GM18858 (cell line): ENCODE measurements around the gene MYO6.

ENCODE experiments used
- ATAC-seq: cut with Tn5 transposase; IDR thresholded peaks from one replicate; pipeline ENCODE4 v1.9.1; 2021; ENCODE audit not compliant: unreplicated experiment

MYO6 gene

DNA sequence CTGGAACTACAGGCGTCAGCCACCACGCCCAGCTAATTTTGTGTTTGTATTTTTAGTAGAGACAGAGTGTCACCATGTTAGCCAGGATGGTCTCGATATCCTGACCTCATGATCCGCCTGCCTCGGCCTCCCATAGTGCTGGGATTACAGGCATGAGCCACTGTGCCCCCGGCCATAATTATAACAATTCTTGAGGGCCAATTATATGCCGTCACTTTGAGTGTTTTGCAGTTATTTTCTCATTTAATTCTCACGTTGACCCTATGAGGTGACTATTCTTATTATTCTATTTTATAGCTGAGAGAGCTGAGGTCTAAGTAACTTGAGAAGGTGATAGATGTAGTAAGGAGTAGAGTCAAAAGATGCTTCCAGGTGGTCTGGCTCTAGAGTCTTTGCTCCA lies 13.0 kb downstream of the MYO6 start:
- no peak for ATAC-seq

DNA sequence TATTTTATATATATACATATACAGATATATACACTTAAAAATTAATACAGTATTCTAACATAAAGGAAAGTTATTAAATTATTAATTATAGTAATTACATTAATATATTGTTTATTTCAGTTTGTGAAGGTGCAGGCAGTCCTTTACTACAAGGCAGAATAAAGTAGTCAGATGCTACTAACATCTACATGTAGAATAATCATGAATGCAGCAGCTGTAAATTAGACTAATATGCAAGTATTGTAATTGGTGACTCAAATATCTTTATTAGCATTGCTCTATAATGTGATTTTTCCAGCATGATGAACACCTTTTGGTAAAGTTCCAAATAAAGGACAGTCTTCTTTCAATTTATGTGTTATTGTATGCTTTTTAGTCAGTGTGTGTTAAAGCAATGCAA lies 17.3 kb downstream of the MYO6 start:
- no peak for ATAC-seq

DNA sequence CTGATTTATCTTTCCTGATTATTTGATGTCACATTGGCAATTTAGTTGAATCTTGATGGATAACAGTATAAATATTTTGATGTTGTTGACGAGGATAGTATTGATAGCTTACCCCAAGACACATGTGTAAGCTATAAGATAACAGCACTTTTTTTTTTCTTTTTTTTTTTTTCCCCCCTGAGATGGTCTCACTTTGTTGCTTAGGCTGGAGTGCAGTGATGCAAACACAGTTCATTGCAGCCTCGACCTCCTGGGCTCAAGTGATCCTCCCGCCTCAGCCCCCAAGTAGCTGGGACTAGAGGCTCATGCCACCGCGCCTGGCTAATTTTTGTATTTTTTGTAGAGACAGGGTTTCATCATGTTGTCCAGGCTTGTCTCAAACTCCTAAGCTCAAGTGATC lies 21.8 kb downstream of the MYO6 start:
- no peak for ATAC-seq

DNA sequence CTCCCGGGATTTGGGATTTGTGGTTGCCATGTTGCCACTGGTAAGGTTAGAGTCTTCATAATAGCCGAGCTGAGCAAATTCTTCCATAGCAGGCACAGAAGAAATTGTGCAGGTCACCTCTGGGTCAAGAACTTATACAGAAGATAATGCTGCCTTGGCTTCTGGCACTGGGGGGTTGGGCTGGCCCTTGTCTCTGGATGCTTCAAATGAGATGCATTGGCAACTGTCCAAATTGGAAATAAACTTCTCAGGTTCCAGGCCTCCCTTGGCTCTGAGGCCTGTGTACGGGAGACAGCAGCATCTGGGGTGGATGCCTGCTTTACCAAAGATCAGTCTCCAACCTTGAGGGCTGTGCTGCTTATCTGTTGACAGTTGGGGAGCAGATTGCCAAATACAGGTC lies 26.2 kb downstream of the MYO6 start:
- ATAC-seq, result no peak

DNA sequence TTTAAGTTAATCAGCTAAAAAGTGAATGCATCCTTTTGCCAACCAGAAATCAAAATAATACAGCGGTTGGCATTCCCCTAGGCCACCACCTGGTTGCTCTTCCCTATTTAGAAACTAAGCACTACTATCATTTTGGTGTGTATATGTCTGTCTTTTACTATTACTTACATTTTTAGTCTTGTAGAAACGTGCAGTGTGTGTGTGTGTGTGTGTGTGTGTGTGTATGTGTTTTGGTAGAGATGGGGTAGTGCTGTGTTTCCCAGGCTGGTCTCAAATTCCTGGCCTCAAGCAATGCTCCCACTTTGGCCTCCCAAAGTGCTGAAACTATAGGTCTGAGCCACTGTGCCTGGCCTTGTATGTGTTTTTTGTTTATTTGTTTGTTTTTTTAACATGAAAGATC lies 27.4 kb downstream of the MYO6 start:
- ATAC-seq, result no peak

DNA sequence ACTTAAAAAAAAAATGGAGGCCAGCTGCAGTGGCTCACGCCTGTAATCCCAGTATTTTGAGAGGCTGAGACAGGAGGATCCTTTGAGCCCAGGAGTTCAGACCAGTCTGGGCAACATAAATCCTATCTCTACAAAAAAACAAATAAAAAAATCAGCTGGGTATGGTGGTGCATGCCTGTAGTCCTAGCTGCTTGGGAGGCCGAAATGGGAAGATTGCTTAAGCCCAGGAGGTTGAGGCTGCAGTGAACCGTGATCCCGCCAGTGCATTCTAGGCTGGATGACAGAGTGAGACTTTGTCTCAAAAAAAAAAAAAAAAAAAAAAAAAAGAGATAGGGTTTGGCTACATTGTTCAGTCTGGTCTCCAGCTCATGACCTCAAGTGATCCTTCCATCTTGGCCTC lies 29.7 kb downstream of the MYO6 start:
- no peak for ATAC-seq

DNA sequence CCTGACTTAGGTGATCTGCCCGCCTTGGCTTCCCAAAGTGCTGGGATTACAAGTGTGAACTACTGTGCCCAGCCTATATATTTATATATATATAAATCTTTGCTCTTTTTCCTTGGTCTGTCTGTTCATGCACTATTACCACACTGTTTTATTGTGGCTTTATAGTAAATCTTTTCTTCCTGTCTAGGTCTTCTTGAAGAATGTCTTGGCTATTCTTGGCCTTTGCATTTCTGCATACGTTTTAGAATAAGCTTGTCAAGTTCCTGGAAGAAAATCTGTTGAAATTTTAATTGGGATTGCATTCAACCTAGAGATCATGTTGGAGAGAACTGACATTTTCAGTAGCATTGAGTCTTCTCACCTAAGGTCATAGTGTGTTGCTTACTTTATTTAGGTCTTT lies 37.1 kb downstream of the MYO6 start:
- ATAC-seq, result no peak

DNA sequence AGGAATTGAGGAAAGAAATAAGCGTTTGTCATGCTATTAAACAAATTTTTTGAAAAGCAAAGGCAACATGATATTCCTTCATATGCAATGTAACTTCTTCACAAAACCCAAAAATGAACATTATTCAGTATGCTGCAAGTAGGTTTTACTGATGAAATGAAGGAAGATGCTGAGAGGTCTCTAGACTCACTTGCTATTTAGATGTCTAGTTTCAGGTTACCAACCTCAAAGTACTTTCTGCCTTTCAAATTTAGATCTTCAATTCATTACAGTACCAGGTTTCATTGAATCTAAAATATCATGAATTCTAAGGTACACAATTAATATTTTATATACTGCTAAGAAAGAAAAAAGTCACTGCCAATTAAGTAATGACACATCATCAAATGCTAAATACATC lies 39.9 kb downstream of the MYO6 start:
- no peak for ATAC-seq

DNA sequence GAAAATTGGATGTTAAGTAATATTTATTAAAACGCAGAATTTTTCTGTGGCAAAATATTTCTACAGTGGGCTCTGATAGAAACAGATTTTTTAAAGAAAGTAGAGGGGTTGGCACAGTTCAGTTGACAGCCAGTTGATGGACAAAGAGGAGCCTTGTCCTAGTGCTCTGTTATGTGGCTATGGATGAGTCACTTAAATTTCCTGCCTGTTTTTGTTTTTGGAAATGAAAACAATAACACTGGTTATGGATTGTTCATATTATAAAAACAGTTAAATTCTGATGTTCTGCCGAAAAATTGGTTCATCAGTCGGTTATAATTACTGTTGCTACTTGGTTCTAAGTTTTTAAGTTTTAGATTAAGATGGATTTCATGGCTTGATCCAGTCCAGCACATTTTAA lies 42.8 kb downstream of the MYO6 start:
- no peak for ATAC-seq

DNA sequence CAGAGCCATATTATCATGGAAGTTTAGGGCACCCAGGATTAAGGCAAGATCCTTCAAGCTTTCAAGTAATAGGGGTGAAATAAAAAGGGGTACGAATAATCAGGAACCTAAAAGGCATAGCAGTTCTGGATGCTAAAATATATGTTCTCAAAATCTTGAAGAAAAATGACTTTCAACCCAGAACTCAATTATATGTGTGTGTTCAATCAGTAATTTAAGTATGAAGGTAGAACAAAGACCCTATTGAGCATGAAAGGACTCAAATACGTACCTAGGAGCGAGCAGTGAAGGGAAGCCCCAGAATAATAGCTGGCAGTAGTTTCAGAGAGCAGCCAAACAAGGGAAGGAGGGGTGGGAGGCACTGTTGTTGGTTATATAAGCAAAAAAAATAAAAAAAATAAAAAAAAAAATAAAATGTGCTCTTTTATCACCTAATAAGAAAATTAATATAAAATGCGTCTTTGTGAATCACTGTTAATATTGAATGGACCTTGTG lies 45.4 kb downstream of the MYO6 start:
- ATAC-seq, result no peak

DNA sequence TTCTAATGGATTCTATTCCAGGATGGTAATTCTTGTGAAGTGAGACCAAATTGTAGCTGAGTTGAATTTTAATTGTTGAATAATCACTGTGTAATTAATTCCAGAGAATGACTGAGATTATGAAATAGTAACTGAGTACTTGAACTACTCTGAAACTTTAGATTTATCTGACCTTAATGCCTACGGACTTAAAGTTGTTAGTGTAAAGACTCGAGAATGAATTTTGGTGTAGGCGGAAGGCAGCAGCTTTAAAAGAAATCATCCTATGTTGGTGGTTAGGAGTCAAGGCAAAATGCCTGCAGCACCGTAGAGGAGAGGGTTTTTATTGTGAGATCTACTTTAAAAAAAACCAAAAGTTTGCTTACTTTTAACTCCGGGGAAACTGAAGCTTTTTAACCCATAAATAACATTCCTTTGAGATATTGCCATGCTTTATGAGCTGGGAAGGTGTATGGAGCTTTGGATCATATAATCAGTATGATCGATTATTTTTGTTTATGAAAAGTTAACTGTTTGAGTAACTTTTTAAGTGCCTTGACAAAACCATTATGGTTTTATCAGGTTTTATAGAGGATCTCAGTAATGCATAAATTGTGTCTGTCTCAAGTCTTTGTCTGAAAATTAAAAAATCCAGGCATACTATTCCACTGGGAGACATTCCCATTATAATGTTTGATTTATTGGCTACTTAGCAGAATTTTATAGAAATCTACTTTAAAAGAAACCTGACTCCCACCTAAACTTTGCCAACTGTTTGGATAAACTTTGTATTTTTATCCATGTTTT lies 46.1 kb downstream of the MYO6 start:
- no peak for ATAC-seq

DNA sequence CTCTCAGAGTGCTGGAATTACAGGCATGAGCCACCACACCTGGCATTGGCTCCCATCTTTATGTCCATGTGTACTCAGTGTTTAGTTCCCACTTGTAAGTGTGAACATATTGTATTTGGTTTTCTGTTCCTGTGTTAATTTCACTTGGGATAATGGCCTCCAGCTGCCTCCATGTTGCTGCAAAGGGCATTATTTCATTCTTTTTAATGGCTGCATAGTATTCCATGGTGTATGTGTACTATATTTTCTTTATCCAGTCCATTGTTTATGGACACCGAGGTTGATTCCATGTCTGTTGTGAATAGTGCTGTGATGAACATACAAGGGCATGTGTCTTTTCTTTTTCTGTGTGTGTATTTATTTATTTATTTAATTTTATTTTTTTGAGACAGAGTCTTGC lies 47.7 kb downstream of the MYO6 start:
- ATAC-seq, result no peak

DNA sequence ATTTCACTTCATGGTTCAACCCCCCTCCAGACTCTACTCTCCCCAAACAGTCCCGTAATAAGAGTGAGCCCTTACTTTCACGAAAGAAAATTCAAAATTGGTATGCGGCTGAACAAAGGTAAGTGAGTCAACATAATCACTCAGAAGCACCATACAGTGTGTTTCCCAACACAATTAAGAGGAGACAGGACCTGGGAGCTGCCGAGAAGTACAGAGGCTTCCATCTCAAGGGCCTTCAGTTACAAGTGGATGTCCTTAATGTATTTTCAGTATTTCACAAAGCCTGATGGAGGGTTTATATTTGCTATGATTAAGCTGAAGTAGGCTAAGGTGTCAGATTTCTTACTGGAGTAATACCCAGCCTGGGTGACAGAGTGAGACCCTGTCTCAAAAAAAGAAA lies 51.1 kb downstream of the MYO6 start:
- no peak for ATAC-seq

DNA sequence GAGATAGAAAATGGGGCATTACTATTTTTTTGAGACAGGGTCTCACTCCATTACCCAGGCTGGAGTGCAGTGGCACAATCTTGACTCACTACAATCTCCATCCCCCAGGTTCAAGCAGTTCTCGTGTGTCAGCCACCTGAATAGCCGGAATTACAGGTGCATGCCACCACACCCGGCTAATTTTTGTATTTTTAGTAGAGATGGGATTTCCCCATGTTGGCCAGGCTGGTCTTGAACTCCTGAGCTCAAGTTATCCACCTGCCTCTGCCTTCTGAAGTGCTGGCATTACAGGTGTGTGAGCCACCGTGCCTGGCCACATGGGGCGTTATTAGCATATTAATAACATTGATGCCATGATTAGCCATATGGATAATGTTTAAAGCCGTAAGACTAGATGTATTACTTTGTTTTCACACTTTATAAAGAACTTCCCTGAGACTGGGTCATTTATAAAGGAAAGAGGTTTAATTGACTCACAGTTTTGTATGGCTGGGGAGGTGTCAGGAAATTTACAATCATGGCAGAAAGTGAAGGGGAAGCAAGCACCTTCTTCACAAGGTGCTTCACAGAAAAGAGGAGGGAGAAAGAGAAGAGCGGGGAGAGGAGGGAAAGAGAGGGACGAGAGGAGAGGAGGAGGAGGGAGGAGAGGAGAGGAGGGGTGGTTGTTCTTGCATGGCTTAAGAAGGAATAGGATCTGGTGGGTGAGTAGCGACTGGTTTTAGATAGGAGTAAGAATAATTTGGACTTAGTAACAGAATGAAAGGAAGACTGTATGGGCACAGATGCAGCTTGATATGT lies 51.9 kb downstream of the MYO6 start:
- ATAC-seq, result no peak

DNA sequence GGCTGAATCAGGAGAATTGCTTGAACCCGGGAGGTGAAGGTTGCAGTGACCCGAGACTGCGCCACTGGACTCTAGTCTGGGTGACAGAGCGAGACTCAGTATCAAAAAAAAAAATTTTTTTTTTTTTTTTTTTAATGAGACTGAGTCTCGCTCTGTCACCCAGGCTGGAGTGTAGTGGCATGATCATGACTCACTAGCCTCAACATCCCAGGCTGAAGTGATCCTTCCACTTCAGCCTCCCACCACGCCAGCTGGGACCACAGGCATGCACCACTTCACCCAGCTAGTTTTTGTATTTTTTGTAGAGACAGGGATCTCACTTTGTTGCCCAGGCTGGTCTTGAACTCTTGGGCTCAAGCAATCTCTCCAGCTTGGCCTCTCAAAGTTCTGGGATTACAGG lies 53.3 kb downstream of the MYO6 start:
- no peak for ATAC-seq

DNA sequence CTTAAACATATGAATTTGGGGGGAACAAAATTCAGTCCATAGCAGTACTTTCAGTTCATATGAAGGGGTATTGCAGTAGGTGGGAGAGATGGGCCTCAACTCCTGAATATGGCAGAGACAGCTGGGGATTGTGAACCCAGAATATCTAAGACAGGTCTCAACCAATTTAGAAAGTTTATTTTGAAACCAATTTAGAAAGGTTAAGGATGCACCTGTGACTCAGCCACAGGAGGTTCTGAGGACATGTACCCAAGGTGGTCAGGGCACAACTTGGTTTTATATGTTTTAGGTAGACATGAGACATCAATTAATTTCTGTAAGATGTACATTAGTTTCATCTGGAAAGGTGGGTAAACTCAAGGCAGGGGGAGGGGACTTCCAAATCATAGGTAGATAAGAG lies 59.5 kb downstream of the MYO6 start:
- ATAC-seq, result no peak

DNA sequence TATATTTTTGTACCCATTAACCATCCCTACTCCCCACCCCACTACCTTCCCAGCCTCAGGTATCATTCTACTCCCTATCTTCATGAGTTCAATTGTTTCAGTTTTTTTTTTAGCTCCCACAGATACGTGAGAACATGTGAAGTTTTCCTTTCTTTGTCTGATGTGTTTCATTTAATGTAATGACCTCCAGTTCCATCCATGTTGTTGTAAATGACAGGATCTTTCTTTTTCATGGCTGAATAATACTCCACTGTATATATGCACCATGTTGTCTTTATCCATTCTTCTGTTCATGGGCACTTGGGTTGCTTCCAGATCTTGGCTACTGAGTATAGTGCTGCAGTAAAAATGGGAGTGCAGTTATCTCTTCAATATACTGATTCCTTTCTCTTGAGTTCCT lies 63.5 kb downstream of the MYO6 start:
- no peak for ATAC-seq

DNA sequence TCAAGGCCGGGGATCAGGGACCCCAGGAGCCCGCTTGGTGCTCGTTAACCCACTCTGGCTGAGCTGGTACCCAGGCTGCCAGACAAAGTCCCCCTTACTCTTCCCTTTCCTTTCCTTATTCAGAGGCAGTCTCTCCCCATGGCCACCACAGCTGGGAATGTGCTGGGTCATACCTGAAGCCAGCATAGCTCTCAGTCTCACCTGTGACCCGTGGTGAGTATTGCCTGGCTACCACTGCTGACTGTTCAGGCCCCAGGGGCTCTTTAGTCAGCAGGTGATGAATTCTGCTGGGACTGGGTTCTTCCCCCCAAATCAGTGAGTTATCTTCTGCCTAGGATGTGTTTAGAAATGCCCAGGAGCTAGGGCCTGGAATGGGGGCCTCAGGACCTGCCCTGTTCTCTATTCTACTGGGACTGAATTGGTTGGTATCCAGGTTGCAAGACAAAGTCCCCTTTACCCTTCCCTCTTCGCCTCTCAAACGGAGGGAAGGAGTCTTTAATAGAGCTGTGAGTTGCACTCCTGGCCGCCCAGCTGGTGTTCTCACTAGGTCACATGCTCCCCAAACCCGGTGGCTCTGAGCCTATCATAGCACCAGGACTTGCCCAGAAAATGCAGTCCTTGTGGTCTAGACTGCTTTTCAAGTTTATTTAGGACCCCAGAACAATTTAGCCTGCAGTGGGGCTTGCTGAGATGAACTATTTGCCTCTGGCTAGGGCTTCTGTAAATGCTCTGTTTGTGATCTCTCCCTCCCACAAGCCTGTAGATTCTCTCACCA lies 64.6 kb downstream of the MYO6 start:
- ATAC-seq, result no peak

DNA sequence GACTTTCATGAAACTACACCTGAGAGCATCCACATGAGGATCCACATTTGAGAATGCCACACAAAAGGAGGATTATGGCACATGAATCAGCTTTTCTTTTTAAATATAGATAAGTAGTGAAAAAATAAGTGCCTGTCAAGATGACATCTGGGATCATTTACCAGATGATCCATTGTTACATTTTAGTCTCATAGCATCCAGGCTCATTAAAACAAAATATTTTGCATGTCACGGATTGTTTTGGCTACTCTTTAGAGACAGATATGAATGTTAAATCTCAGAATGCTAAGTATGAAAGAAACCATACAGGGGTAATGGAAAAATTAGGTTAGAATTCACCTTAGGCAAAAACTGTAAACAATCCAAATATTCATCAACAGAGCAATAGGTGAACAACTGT lies 66.7 kb downstream of the MYO6 start:
- ATAC-seq, result no peak

DNA sequence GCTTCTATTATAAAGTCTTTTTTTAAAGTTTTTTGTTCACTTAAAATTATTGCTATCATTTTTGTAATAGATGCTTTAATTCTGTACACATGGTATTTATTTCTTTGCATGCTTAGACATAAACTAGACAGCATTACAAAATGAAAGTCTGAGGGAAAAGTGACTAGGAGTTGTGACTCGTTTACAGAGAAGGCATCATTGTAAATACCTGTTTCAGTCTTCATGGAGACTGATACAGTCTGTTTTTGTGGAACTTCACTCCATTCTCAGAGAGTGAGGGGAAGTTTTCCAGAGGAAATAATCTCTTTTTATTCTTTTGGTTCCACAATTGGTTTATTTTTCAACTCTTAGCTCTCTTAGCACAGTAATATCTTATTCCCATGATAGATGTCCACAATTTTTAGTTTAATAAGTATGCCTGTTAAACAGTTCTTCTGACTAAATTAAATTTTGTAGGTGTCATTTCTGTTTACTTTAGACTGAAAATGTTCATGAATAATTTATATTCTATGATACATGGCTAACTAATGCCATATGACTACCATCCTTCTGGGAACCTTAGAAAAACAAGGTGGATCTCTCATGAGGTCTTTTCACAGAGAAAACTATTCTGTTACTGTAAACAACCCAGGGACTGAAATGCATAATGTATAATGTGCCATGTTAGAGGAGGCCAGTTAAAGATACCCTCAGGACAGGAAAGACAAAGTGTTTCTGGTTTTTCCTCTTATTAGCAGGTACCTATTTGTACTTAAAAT lies 69.2 kb downstream of the MYO6 start:
- no peak for ATAC-seq
